ENCODE data around the gene MACROH2A2.

Gene MACROH2A2

DNA sequence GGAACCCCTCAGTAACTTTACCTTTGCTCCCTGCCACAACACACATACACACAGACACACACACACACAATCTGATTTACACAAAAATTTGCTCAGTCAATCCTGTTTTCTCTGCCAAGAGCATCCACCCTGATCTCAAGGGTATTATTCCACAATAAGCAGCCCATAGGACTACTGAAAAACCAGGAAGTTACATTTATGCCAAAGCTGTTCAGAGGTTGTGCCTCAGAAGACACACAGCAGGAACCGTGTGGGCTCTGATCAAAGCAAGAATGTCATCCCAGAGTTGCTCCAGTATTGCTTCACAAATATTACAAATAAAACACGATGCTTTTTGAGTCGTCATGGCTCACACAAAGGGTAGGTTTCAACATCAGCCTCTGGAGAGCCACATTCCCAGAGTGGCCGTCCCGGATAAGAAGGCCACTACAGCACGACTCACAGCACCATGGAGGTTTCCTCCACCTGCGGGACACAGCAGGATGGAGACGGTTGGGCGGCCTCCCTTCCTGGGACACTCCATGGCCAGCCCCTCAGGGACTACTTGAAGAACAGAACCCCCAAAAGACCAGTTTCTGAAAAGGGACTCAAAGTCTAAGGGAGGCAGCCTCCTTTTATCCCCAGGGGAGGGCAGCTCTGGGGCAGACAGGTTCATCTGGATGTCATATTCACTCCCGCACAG, 78.4 kb downstream of the MACROH2A2 start:
- no peak for DNase-seq (ENCODE audit: low read depth in 2 of 2)

DNA sequence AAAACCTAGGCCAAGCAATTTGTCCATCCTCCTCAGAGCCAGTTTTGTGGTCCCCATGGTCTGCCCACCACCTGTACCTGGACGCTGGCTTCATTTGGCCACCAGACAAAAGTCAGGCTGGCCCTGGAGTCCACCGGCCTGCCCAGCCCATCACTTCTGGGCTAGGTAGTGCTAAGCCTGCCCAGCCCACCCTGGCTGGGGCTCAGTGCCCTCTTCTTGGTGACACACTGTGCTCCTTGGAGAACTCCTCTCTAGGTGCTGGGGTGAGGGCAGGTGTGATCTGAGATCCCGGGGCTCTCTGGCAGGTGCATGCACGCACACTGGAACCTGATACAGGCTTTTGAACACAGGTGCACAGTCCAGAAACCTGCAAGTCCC, 78.9 kb downstream of the MACROH2A2 start:
- no peak for DNase-seq (ENCODE audit: low read depth in 2 of 2)

DNA sequence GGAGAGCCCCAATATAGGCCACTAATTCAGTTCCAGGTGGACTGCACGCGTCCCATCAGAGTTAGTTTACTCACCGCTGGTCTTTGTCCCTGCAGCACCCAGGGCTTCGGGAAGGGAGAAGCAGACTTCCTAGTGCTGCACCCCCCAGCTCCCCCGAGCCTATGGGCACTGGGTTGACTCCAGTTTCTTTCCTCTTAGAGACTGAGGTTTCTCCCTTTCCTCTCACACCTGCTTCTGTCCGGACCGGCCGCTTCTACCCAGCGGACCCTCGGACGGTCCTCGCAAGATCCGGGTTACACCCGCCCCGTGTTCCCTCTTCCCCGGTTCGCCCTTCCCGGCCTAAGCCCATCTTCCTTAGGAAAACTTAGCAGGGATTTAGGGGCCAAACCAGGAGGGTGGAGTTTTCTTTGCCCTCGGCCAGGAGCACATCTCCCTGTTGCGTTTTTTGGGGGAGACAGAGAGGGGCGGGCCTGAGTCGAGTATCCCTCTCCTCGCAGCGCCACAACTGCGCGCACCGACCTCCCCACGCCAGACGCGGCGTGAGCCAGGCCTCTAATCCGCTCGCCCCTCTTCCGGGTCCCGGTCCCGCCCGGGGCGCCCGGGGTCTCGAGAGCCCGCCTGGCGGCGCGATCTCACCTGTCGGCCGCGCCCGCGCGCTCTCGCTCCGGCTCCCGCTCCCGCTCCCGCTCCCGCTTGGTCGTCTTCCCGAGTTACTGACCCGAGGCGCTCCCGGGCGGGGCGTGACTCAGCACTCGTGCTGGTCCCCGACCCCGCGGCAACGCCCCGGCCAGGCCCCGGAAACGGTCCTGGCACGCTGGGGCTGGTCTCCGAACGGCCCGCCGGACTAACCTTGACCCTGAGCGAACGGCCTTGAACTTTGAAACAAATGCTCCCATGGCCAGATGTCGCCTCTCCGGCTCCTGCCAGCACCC, 79.7 kb downstream of the MACROH2A2 start, which contains the start of gene AIFM2:
AIFM2 (minus strand) TSS at position 728 of the 932 bp plus-strand sequence. CDS start 8,741 bp downstream, outside the sequence.
- no peak for DNase-seq (ENCODE audit: low read depth in 2 of 2)

DNA sequence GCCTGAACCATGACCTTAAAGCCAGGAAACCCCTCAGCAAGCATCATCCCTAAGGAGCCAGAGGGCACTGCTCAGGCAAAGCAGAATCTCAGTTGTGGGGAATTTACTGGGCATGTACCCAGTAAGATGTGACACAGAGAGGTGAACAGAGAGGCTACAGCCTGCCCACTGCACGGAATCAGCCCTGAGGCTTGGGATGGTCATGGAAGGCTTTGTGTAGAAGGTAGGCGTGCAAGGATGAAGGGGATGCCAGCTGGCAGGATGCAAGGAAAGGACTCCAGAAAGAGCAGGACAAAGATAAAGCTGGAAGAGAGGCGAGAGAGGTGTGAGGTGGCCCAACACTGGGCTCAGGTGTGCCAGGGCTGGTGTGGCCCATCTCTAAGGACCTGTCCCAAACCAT, 82.4 kb downstream of the MACROH2A2 start:
- DNase-seq (ENCODE audit: low read depth in 2 of 2): no peak

DNA sequence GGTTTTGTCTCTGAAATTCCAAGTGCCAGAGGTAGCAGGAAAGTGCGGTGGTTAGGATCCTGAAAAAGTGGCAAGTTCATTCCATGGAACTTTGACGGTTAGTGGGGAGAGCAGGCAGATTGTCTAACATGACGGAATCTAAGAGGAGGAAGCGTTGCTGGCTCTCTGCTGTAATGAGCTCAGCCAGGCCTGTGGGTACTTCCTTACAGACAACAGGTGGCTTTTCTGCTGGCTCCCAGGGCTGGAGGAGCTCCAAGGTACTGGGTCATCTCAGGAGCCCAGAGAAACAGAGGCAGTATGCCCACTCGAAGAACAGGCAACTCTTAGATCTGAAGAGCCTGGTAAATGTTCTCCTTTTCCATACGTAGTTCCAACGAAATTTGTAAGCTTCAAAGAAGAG, 83.0 kb downstream of the MACROH2A2 start:
- DNase-seq (ENCODE audit: low read depth in 2 of 2): no peak

DNA sequence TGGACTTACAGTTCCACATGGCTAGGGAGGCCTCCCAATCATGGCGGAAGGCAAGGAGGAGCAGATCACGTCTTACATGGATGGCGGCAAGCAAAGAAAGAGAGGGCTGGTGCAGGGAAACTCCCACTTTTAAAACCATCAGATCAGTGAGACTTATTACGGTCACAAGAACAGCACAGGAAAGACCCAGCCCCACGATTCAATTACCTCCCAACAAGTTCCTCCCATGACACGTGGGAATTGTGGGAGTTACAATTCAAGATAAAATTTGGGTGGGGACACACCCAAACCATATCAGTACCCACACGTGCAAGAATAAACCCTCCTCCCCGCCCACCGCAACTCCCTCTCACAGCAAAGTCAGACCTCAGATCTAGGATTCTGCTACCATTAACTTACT, 84.5 kb downstream of the MACROH2A2 start:
- no peak for DNase-seq (ENCODE audit: low read depth in 2 of 2)

DNA sequence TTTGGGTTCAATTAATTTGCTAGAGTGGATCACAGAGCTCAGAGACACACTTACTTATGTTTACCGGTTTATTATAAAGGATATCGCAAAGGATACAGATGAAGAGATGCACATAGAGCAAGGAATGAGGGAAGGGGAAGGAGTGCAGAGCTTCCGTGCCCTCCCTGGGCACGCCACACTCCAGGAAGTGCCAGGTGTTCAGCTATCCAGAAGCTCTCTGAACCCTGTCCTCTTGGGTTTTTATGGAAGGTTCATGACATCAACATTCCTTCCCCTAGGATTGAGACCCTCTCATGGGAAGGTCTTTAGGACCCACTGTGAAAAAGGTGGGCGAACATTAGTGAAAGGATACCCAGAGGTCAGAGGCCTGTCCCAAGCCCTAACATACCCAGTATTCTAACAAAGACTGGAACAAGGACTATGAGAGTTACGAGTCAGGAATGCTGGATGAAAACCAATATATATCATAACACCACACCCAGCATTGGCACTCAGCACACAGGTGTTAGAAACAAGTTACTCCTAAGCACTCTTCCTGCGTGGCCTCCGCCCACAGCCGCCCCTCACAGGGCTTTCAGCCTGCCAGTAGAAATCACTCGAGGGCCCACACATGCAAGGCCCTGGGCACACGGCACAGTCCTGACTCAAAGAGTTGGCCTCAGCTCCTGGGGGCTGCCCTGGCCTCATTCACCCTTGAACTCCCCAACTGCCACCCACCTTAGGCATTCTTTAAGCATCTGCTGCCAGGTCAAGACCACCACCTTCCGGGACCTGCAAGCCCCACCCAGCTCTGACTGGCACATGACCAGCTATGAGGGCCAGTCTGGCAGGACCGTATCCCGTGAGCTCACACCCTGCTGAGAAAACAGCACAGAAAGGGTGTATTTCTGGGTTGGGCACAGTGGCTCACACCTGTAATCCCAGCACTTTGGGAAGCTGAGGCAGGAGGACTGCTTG, 85.6 kb downstream of the MACROH2A2 start:
- DNase-seq (ENCODE audit: low read depth in 2 of 2): no peak

DNA sequence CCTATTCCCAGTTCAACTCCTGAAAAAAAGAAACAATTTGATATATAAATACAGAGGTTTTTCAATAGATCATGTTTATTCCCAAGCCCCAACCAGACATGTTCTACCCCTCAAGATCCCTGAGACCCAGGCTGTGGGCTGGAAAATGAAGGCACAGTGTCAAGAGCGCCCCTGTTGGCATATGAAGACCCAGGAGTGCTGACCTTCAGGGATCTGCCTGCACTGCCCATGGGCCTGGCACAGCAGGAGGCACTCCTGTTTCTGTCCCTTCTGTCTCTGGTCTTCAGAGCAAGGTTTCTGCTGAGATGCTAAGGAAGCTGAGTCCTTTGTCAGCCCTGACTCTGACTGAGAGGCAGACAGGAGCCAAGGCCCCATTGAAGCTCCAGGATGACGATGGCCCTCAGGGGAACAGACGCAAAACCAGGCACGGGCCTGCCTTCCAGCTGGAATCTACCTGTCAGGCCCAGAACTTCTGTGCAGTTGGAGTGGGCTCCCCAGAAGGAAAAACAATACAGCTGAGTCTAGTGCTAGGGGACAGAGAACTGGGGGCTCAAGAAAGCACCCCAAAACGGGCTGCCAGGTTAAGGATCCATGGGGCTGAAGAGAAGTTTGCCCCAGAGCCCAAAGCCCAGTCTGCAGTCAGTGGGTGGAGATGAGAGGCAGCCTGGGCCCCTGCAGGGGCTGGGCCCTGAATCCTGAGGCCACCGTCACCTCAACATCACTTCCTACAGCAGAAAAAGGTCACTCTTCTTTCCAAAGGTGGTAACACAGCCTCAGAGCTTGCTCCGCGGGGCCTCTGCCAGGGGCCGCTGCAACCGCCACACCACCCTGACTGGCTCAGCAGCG, 86.7 kb downstream of the MACROH2A2 start:
- DNase-seq (ENCODE audit: low read depth in 2 of 2): no peak

DNA sequence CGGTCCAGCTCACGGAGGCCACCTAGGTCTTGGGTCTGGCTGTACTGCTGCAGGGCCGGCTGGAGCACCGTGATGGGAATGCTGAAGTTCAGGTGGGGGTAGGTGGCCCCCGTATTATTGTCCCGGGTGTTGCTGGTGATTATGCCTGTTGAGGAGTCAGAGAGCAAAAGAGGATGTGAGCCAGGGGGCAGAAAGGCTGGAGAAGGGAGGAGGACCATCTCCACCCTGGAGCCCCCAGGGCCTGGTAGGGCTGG, 87.3 kb downstream of the MACROH2A2 start:
- no peak for DNase-seq (ENCODE audit: low read depth in 2 of 2)

DNA sequence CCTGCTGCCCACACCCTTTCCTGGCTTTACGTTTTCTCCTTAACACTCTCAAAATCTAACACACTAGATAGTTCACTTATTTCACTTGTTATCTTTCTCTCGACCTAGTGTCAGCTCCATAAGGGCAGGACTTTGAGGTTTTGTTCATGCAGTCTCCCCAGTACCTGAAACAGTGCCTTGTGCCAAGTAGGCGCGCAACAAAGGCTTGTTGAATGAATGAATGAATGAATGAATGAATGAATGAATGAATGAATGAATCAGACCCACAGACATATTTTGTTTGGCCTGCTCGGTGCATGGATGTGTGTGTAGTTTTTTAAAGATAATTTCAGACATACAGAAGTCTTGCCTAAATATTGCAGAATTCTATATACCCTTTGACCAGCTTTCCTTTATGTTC, 87.7 kb downstream of the MACROH2A2 start:
- no peak for DNase-seq (ENCODE audit: low read depth in 2 of 2)

DNA sequence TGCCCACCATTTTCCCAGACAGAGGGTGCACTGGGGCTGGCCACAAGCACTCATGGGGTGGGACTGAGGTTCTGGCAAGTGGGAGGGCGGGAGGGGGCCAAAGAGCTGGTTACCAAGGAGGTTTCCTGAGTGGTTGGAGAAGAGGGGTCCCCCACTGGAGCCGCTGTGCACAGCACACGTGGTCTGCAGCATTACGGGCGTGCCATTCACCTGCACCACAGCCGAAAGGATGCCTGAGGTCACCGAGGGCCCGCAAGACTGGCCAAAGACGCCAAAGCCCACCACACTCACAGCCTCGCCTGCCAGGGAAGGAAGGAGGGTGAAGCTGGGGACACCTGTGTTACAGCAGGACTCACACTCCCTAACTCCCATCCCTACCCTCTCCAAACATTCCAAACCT, 89.9 kb downstream of the MACROH2A2 start:
- DNase-seq (ENCODE audit: low read depth in 2 of 2): no peak

DNA sequence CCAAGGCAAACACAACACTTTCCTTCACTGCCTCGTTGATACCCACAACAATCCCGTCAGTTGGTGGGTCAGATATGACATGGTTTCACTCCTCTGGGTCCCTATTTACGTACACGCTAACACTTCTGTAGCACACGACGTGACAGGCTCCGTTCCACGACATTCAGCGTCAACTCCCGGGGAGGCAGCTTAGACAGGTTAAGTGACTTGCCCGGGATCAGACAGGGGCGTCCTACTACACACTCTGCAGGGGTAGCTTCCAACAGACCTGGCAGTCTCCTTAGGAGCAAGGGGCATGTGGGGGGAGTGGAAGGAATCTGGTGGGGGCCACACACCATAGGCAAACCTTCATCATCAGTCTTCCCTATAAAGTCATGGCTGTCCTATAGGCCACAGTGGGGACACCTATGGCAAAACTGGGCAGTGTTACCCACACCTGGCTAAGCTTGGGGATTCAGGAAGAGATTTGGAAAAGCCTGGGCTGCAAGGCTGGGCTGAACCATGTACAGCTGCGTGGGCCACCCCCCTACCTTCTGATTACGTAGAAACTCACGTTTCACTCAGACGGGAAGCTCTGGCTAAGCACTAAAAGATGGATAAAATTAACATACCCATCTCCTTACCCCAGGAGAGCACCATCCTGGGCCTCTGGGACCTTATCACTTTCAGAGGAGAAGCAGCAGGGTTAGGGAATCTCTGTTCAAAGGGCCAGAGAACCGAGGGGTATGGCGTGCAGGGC, 91.9 kb downstream of the MACROH2A2 start:
- DNase-seq (ENCODE audit: low read depth in 2 of 2): no peak

DNA sequence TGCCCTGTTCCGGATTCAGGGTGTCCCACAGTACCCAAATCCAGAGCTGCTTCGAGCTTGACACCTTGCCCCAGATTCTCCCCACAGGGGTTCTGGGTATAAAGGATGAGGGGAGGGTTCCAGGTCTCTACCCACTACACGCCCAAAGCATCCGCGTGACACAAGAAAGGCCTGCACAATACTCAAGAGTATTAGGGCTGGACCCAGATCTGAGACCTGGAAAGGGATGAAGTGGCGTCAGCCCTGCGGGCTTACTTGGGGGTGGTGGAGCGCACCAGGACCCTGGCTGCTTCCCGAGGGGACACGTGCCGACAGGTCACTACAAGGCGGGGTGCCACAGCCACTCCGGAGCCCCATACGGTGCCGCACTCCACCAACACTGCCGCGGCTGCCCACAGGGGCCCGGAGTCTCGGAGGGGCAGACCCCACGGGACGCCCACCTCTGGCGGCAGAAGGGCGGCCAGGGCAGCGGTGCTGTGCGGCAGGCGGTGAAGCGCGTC, 92.6 kb downstream of the MACROH2A2 start:
- DNase-seq (ENCODE audit: low read depth in 2 of 2): no peak

DNA sequence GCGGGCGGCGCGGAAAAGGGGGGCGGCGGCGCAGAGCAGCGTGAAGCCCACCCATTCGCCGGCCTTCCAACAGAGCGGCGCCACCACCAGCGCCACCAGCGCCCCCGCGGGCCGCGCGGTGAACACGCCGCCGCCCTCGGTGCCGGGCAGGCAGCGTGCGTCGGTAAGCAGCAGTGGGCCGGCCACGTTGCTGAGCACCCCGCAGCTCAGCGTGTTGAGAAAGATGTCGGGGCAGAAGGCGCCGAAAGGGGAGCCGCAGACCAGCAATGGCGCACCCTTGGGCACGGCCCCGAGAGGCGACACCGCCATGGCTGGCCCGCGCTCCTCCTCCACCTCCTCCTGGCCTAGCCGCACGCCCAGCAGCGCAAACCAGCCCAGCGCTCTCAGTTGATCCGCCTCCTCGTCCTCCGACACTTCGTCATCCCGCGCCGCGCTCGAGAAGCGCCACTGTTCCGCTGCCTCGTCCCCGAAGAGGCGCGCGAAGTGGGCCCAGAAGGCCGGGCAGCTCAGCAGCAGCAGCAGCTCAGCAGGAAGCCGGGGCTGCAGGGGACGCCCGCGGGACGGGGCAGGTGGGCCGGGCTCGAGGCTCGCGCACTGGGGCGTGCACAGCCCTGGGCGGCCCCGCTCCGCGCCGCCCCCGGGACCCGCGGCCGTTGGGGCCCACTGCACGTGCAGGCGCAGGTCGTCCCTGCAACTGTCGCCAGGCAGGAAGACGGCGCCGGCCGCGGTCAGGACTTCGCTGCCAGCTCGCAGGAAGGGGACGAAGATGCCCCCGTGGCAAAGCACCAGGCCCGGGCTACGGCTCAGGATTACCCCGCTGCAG, 93.2 kb downstream of the MACROH2A2 start:
- DNase-seq (ENCODE audit: low read depth in 2 of 2): peak; percentile 37 to 44

DNA sequence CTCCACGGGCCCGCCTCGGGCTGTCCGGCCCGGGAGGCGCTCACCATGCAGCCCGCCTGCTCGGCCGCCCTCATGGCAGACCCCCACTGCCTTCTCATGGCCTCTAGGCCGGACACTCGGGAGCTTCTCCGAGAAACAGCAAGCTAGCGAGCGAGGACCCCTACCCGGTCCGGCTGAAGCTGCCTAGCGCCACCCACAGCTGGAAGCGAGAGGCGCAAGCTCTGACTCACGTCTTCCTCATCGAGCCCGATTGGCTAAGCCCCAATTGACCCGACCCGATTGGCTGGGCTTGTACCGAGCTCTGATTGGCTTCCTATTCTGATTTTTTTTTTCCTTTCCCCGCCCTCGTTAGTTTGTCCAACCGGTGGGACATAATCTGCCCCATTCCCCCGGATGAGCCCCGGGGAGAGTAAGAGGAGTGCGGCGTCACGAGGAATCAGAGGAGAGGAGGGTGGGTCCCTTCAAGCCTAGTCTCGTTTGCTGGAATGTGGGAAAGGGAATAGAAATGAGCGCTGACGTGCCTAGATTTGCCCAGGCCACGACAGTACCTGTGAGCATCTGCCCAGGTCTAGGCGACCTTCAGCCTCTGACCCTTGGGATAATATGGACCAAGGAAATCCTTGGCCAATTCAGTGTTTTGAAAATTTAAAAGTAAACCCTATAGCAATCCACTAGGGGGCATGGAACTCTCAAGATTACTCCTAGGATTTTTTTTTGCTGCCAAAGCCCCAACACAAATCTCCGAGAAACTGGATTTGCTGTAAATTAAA, 94.0 kb downstream of the MACROH2A2 start, which contains the start of gene TYSND1:
TYSND1 (minus strand) TSS at position 212 of the 770 bp plus-strand sequence; CDS start at position 98, 114 bp downstream.
- peak; percentile 72 to 83 for DNase-seq (ENCODE audit: low read depth in 2 of 2)

DNA sequence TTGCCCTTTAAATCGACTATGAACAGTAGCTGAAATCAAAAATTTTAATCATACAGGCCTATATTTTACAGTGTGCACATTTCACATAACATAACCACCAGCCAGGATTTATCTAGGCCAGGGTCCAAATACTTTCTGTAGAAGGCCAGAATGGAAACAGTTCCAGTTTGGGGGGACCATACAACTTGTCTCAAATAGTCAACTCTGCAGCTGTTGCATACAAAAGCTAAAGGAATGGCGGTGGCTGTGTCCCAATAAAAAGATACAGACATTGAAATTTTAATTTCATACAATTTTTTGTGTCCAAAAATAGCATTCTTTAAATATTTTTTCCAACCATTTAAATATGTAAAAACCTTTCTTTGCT, 94.6 kb downstream of the MACROH2A2 start:
- DNase-seq (ENCODE audit: low read depth in 2 of 2): no peak

DNA sequence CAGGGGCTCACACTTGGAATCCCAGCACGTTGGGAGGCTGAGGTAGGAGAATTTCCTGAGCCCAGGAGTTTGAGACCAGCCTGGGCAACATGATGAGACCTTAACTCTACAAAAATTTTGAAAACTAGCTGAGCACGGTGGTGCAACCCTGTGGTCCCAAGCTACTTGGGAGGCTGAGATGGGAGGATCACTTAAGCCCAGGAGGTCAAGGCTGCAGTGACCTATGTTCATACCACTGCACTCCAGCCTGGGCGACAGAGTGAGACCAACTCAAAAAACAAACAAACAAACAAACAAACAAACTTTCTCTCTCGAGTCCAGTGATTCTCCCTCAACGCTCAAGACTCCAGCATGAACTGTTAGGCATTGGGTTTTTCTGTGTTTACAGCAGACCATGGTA, 95.9 kb downstream of the MACROH2A2 start:
- no peak for DNase-seq (ENCODE audit: low read depth in 2 of 2)

DNA sequence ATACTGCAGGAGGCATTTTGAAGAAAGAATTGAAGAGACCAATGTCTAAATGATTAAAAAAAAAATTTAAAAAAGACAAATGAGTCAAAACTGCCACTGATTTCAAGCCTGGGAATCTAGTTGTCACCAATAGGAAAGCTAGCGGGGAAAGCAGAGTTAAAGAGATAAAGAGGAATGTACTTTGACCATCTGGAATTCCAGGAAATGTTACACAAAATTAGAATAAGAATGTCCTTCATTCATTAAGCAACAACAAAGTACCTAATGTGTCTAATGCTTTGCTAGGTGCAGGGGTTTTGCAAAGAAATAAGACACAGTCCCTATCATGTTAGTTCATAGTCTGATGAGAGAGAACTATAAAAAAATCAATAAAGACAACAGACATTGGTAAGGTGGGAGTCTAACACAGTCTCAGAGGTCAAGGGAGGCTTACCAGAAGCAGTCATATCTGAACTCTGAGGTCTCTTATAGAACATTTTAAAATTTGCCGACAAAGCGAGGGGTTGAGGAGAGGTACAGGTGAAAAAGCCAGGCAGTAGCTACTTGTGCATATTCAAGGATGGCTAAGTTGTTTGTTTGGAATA, 102.7 kb downstream of the MACROH2A2 start:
- no peak for DNase-seq (ENCODE audit: low read depth in 2 of 2)

All from stimulated activated CD8-positive, alpha-beta memory T cell treated with anti-CD3 and anti-CD28 coated beads, Interleukin-7, amount 100 ng/mL, for 1 hour (primary cell).